Small intestine (tissue), 7 donors: ENCODE measurements around the gene NNT. TPM values are rescaled to one million over a fixed set of nuclear protein-coding genes. Genes with fewer than 3 reads are reported as not detected.
"Not testable (repeated sequence)": the region's sequence is repeated elsewhere in the genome, so short reads cannot be mapped to it uniquely, and the experiment has no call there.

ENCODE experiments used
- DNase-seq, 2 donors: peaks; one replicate each; pipeline versions ENCODE4 v3.0.0 to v3.0.0-alpha.2; 2013
- FAIRE-seq: peaks from 2 replicates; lab custom pipeline; 2012; peaks lifted over from hg19 to GRCh38; lab: Jason Lieb, UNC
- H3K27ac ChIP-seq, 3 donors: one replicate each; pipeline ENCODE4 v1.5.1; 2013; ENCODE audit warnings: low read length in 2 of 3, mild to moderate bottlenecking in 2 of 3, control low read depth in 1 of 3, inconsistent platforms in 1 of 3, low read depth in 1 of 3, moderate library complexity in 1 of 3
- H3K27me3 ChIP-seq, 3 donors: one replicate each; pipeline ENCODE4 v1.6.1; 2013; ENCODE audit warnings: low read length in 3 of 3, inconsistent platforms in 1 of 3; ENCODE audit not compliant: control insufficient read depth in 3 of 3, insufficient read depth in 3 of 3
- H3K36me3 ChIP-seq, 3 donors: one replicate each; pipeline ENCODE4 v1.6.1; 2013; ENCODE audit warnings: low read length in 3 of 3, inconsistent platforms in 1 of 3, low read depth in 1 of 3, mild to moderate bottlenecking in 1 of 3, moderate library complexity in 1 of 3; ENCODE audit not compliant: control insufficient read depth in 3 of 3, insufficient read depth in 2 of 3
- H3K4me1 ChIP-seq, 3 donors: one replicate each; pipeline ENCODE4 v1.6.1; 2013; ENCODE audit warnings: low read length in 2 of 3, inconsistent platforms in 1 of 3, low read depth in 1 of 3, mild to moderate bottlenecking in 1 of 3, moderate library complexity in 1 of 3; ENCODE audit not compliant: control insufficient read depth in 3 of 3, insufficient read depth in 2 of 3
- H3K4me3 ChIP-seq, 3 donors: one replicate each; pipeline ENCODE4 v1.5.1; 2013; ENCODE audit warnings: low read length in 3 of 3, control low read depth in 1 of 3, inconsistent platforms in 1 of 3, low read depth in 1 of 3, mild to moderate bottlenecking in 1 of 3, moderate library complexity in 1 of 3
- H3K9me3 ChIP-seq, 2 donors: one replicate each; pipeline ENCODE4 v1.6.1; 2013; ENCODE audit warnings: low read depth in 1 of 2, low read length in 1 of 2; ENCODE audit not compliant: control insufficient read depth in 2 of 2, insufficient read depth in 1 of 2
- WGBS, 3 donors: extraction: QIAGEN DNeasy Blood & Tissue Kit; methylation state at CpG; one replicate each; pipeline ENCODE4 v1.1.7; 2013; 5-methylcytosine and 5-hydroxymethylcytosine counted together
- polyA plus RNA-seq, 4 donors: library from polyadenylated mRNA; stranded (reverse) in 3 of 4; unstranded in 1 of 4; fragments of 200-250 nt in 3 of 4; fragments of 120-200 nt in 1 of 4; gene quantifications; one replicate each; pipeline versions ENCODE4 v1.2.1 to v1.2.3, GENCODE V29; 2013
- donor health status: healthy with polysubstance abuse.
- donor health status: control.
- donor health status: control.
- donor health status: Bipolar disorder and iron deficiency.
- donor health status: healthy.

Gene NNT
- polyA plus RNA-seq, 4 donors = 7.4 to 46.0 (median 25.2) TPM

DNA sequence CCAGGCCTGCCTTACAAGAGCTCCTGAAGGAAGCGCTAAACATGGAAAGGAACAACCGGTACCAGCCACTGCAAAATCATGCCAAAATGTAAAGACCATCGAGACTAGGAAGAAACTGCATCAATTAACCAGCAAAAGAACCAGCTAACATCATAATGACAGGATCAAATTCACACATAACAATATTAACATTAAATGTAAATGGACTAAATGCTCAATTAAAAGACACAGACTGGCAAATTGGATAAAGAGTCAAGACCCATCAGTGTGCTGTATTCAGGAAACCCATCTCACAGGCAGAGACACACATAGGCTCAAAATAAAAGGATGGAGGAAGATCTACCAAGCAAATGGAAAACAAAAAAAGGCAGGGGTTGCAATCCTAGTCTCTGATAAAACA is 116.8 kb downstream of the NNT start:
- not testable (repeated sequence) for H3K27ac ChIP-seq, FAIRE-seq, H3K4me1 ChIP-seq, H3K9me3 ChIP-seq, H3K36me3 ChIP-seq, DNase-seq, H3K4me3 ChIP-seq, H3K27me3 ChIP-seq
- WGBS, 3 donors = 40 to 90% (median 88%) methylated on average over 1 to 2 of the region's 3 CpGs

DNA sequence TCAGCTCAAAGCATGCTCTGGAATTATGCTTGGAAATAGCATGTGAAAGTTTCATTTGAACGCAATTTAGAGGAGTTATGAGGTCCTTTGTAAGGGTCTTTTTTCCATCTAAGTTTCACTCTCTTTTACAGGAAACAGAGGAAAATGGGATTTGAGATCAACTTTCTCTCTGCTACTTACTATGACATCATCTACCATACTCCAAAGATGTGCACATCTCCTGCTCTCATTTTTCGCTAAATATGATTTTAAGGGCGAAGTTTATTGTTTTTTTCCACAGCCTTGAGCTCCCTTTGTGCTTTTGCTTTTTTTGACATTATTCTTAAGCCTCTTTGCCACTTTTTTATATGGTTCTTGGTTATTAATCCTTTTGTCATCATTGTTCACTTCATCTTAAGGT is 125.6 kb downstream of the NNT start:
- Histone ChIP-seq H3K4me1 (no peaks in the 10 kb centered on the region), H3K27ac (no peak overlapping the region), H3K36me3 (no peaks in the 10 kb centered on the region), H3K27me3 (no peaks in the 10 kb centered on the region), H3K4me3 (no peak overlapping the region), H3K9me3 (no peaks in the 10 kb centered on the region)
- no peak for DNase-seq
- WGBS, 3 donors = 59 to 85% (median 79%) methylated on average over 3 of the region's 3 CpGs
- no peak for FAIRE-seq

GRCh38 chr5:43729846-43730478 is 127.0 kb downstream of the NNT start:
- Histone ChIP-seq H3K4me1 (no peaks in the 10 kb centered on the region), H3K27me3 (no peaks in the 10 kb centered on the region), H3K36me3 (no peaks in the 10 kb centered on the region), H3K9me3 (no peaks in the 10 kb centered on the region), H3K27ac (no peak overlapping the region), H3K4me3 (no peak overlapping the region)
- 42% methylated on average over 2 of the region's 2 CpGs for WGBS, 3 donors
- peak; percentile 3 to 12 for DNase-seq
- FAIRE-seq = peak; percentile 89

DNA sequence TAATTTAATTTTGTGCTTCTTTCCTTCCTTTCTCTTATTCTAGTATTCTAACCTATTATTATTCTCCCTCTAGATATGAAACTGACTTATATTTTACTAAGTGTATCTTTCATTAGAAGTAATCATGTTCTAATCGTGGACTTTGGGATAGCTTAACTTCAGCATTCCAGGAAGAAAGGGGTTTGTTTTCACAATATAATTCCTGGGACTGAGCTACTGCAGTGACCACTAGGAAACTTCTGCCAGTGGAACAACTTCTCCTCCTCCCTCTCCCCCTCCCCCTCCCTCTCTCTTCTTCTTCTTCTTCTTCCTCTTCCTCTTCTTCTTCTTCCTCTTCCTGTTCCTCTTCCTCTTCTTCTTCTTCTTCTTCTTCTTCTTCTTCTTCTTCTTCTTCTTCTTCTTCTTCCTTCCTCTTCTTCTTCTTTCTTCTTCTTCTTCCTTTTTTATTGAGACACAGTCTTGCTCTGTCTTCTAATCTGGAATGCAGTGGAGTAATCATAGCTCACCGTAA is 127.9 kb downstream of the NNT start:
- DNase-seq (no peak), FAIRE-seq (no peak)
- no peaks in the 10 kb centered on the region for H3K9me3 ChIP-seq
- H3K36me3 ChIP-seq = no peaks in the 10 kb centered on the region
- H3K27me3 ChIP-seq = no peaks in the 10 kb centered on the region
- H3K4me1 ChIP-seq = no peaks in the 10 kb centered on the region
- 61 to 72% (median 70%) methylated on average over 2 of the region's 2 CpGs for WGBS, 3 donors
- H3K27ac ChIP-seq = no peak overlapping the region
- H3K4me3 ChIP-seq = no peak overlapping the region

GRCh38 chr5:43731573-43731972 is 128.6 kb downstream of the NNT start:
- DNase-seq = no peak
- no peak for FAIRE-seq
- Histone ChIP-seq H3K4me3 (no peak overlapping the region), H3K27me3 (no peaks in the 10 kb centered on the region), H3K27ac (no peak overlapping the region), H3K9me3 (no peaks in the 10 kb centered on the region), H3K4me1 (no peaks in the 10 kb centered on the region), H3K36me3 (no peaks in the 10 kb centered on the region)
- 73 to 87% (median 86%) methylated on average over 1 of the region's 1 CpG for WGBS, 3 donors

GRCh38 chr5:43745923-43746548 is 143.1 kb downstream of the NNT start:
- DNase-seq = not testable (repeated sequence)

DNA sequence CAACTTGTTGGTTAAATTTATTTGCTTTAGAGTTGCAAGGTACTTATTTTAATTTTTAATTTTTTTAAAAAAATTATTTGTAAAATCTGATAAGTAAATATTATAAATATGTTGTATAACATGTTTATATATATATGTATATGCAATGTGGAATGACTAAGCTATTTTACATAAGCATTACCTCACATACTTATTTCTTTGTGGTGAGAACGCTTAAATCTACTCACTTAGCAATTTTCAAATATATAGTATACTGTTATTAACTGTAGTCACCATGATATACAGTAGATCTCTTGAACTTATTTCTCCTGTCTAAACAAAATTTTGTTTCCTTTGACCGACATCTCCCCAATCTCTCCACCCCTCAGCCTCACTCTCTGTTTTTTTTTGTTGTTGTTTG is 147.8 kb downstream of the NNT start:
- peaks cover 0 to 12% of the 10 kb centered on the region in 2 donors for H3K9me3 ChIP-seq
- WGBS, 3 donors = 82 to 92% (median 86%) methylated on average over 2 of the region's 2 CpGs
- no peaks in the 10 kb centered on the region for H3K36me3 ChIP-seq
- no peak overlapping the region for H3K4me3 ChIP-seq
- FAIRE-seq (no peak), DNase-seq (no peak)
- no peaks in the 10 kb centered on the region for H3K4me1 ChIP-seq
- H3K27me3 ChIP-seq = no peaks in the 10 kb centered on the region
- no peak overlapping the region for H3K27ac ChIP-seq

More at GRCh38 chr5:43745923-43746548, 143.1 kb downstream of the NNT start:
- H3K4me1 ChIP-seq, H3K4me3 ChIP-seq, H3K27me3 ChIP-seq, H3K9me3 ChIP-seq, H3K27ac ChIP-seq, FAIRE-seq, H3K36me3 ChIP-seq: not testable (repeated sequence)
- 90 to 94% (median 94%) methylated on average over 25 to 32 of the region's 32 CpGs for WGBS, 3 donors

GRCh38 chr5:43753069-43753468 is 150.1 kb downstream of the NNT start:
- H3K9me3 ChIP-seq = peaks cover 0 to 9% of the 10 kb centered on the region in 2 donors
- no peak for DNase-seq
- no peak overlapping the region for H3K4me3 ChIP-seq
- H3K4me1 ChIP-seq = no peaks in the 10 kb centered on the region
- no peaks in the 10 kb centered on the region for H3K27me3 ChIP-seq
- no peak for FAIRE-seq
- 85 to 96% (median 94%) methylated on average over 2 of the region's 2 CpGs for WGBS, 3 donors
- H3K36me3 ChIP-seq = no peaks in the 10 kb centered on the region
- no peak overlapping the region for H3K27ac ChIP-seq
